Measurements from ENCODE around the gene DPCD.

GRCh38 chr10:101616415-101617101 is 28.4 kb downstream of the DPCD start:
- TF ChIP-seq CTCF (IDR thresholded peaks at IDR 0.05; ENCODE audit: borderline replicate concordance, extremely low read depth, low read length, poor library complexity, severe bottlenecking): no peak
- TF ChIP-seq EZH2 (IDR thresholded peaks at IDR 0.05; ENCODE audit: borderline replicate concordance, low read depth, low read length, severe bottlenecking): no peak
